Activated naive CD4-positive, alpha-beta T cell treated with anti-CD3 and anti-CD28 coated beads, Interleukin-2, amount 50 U/mL, for 72 hours (primary cell): ENCODE measurements around the gene OR10H1. TPM values are rescaled to one million over a fixed set of nuclear protein-coding genes. Genes with fewer than 3 reads are reported as not detected.
"Not testable (repeated sequence)": the region's sequence is repeated elsewhere in the genome, so short reads cannot be mapped to it uniquely, and the experiment has no call there.

Experiments
- ATAC-seq, 2 donors: fragments of 150-1000 bp; cut with Tn5 transposase; 2 replicates each; pipeline ENCODE4 v1.10.0; 2021; ENCODE audit warnings: mild to moderate bottlenecking in 2 of 2, moderate library complexity in 2 of 2
- DNase-seq, 2 donors: peaks; one replicate each; pipeline ENCODE4 v3.0.0; 2021 to 2022; ENCODE audit warnings: low spot score in 2 of 2
- H3K27ac Mint-ChIP-seq, 2 donors: one replicate each; pipeline ENCODE4 v1.8.0; 2022; ENCODE audit warnings: mild to moderate bottlenecking in 2 of 2, mixed read lengths in 2 of 2
- H3K36me3 Mint-ChIP-seq, 2 donors: one replicate each; pipeline ENCODE4 v1.8.0; 2022; ENCODE audit warnings: mixed read lengths in 2 of 2
- H3K9me3 Mint-ChIP-seq, 2 donors: one replicate each; pipeline ENCODE4 v1.8.0; 2022; ENCODE audit warnings: mixed read lengths in 2 of 2
- total RNA-seq, 2 donors: library from RNA; stranded (reverse); gene quantifications; one replicate each; pipeline ENCODE4 v1.2.3, GENCODE V29; 2022

OR10H1 gene
- total RNA-seq, 2 donors from 2014 or later = 0.10 TPM; not detected in 1

- DNase-seq = peak; percentile 39 to 67
- not testable (repeated sequence) for H3K36me3 Mint-ChIP-seq, H3K9me3 Mint-ChIP-seq
- ATAC-seq = peak in 1 of 2 donors; percentile 66
- H3K27ac Mint-ChIP-seq = peak overlapping the region; percentile 97
Observed at GRCh38 chr19:15835565-15836329, 20.3 kb upstream of the OR10H1 start.

GRCh38 chr19:15834232-15834631 is 18.8 kb upstream of the OR10H1 start:
- H3K27ac Mint-ChIP-seq, H3K36me3 Mint-ChIP-seq, ATAC-seq, H3K9me3 Mint-ChIP-seq, DNase-seq: not testable (repeated sequence)

DNA sequence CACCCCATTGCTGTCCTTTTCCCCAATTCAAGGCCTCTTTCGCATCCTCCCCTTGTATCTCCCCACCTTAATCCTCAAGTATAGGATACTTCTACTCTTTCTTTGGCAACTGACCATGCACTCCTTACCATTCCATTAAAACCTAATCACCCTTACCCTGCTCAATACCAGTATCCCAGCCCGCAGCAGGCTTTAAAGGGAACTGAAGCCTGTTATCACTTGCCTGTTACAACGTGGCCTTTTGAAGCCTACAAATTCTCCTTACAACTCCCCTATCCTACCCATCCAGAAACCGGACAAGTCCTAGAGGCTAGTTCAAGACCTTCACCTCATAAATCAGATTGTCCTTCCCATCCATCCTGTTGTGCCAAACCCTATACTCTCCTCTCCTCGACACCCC is 16.2 kb upstream of the OR10H1 start:
- no peak for ATAC-seq
- Mint-ChIP-seq H3K9me3 (peaks cover 0 to 3% of the 10 kb centered on the region in 2 donors), H3K27ac (no peak overlapping the region), H3K36me3 (peaks cover 0 to 6% of the 10 kb centered on the region in 2 donors)
- DNase-seq = peak in 1 of 2 donors; percentile 38

DNA sequence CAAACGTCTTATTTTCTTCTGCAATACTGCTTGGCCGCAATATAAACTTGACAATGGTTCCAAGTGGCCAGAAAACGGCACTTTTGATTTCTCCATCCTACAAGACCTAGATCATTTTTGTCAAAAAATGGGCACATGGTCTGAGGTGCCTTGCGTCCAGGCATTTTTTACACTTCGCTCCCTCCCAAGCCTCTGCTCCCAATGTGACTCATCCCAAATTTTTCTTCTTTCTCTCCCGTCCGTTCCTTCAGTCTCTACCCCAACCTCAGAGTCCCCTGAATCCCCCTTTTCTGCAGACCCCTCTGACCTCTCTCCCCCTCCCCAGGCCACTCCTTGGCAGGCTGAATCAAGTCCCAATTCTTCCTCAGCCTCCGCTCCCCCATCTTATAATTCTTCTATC is 14.3 kb upstream of the OR10H1 start:
- no peak overlapping the region for H3K27ac Mint-ChIP-seq
- DNase-seq (no peak), ATAC-seq (no peak)
- H3K36me3 Mint-ChIP-seq = no peaks in the 10 kb centered on the region
- no peaks in the 10 kb centered on the region for H3K9me3 Mint-ChIP-seq

- no peak overlapping the region for H3K27ac Mint-ChIP-seq
- no peak for ATAC-seq
- H3K9me3 Mint-ChIP-seq = no peaks in the 10 kb centered on the region
- H3K36me3 Mint-ChIP-seq = no peaks in the 10 kb centered on the region
- DNase-seq = no peak
Observed at GRCh38 chr19:15829306-15829698, 13.8 kb upstream of the OR10H1 start.

DNA sequence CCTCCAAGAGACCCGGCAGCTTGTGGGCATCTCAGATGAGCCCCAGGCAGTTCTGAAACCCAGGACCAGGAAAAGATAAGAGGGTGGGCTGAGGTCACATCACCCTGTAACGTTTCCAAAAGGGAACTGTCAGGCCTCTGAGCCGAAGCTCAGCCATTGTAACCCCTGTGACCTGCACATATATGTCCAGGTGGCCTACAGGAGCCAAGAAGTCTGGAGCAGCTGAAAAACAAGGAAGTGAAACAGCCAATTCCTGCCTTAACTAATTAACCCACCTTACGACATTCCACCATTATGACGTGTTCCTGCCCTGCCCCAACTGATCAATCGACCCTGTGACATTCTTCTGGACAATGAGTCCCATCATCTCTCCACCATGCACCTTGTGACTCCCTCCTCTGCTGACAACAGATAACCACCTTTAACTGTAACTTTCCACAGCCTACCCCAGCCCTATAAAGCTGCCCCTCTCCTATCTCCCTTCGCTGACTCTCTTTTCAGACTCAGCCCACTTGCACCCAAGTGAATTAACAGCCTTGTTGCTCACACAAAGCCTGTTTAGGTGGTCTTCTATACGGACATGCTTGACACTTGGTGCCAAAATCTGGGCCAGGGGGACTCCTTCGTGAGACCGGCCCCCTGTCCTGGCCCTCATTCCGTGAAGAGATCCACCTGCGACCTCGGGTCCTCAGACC is 13.3 kb upstream of the OR10H1 start:
- ATAC-seq, H3K9me3 Mint-ChIP-seq, DNase-seq, H3K36me3 Mint-ChIP-seq, H3K27ac Mint-ChIP-seq: not testable (repeated sequence)

DNA sequence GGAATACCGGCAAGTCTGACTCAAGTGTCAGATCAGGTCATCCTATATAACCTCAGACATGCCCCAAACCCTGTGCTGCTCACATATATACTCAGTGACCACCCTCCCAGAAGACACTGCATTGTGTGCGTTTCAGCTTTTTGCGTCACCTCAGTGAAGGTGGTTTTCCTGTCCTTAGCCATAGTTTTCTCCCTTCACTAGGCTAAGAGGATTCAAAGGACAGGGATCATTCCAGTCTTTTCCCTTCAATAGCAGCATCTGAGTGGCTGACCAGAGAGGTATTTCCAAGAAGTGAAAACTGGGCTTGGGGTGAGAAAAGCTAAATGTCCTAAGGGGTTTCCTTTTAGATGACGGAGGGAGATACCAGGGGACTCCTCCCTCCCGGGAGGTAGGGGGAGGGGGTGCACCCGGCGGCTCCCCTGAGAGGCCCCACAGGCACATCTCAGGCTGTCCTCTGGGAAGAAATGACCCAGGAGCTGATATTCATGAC is 12.7 kb upstream of the OR10H1 start:
- no peak for ATAC-seq
- no peaks in the 10 kb centered on the region for H3K9me3 Mint-ChIP-seq

DNA sequence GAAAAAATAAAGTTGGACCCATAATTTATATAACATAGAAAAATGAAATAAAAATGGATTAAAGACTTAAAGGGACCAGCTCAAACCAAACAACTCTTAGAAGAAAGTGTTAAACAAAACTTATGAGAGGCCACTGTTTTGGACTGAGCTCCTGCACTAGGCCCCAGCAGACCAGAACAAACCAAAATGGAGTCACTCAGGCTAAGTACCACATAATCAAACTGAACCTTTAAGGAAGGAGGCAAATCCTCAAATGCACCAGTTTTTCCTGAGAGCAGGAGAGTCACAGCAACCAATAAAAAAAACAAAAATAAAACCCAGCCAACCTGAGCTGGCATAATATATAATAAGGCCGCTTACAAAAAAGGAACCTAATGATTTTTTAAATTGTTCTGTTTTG is 10.3 kb upstream of the OR10H1 start:
- DNase-seq = no peak
- Mint-ChIP-seq H3K36me3 (no peaks in the 10 kb centered on the region), H3K27ac (no peak overlapping the region), H3K9me3 (no peaks in the 10 kb centered on the region)
- ATAC-seq = no peak

More for the DNA sequence above, 12.7 kb upstream of the OR10H1 start:
- no peak for DNase-seq
- Mint-ChIP-seq H3K36me3 (no peaks in the 10 kb centered on the region), H3K27ac (no peak overlapping the region)

GRCh38 chr19:15820646-15821045 is 5.2 kb upstream of the OR10H1 start:
- ATAC-seq = no peak

DNA sequence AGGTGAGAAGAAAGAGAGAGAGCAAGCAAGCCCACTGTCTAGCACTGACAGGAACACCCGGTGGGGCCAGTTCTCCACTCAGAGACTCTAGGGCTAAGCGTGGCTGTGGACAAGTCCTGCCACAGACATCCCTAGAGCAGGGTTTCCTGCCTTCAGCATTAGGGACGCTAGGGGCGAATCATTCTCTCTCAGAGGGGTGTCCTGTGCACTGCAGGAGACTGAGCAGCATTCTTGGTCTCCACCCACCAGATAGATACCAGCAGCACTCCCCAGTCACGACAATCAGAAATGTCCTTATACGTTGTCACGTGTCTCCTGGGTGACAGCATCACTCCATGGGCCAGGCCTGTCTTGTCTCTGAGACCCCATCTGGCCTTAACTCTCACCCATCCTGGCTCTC is 1.5 kb downstream of the OR10H1 start:
- ATAC-seq = no peak
- DNase-seq = no peak
- no peaks in the 10 kb centered on the region for H3K9me3 Mint-ChIP-seq
- H3K27ac Mint-ChIP-seq = peak overlapping the region in 1 of 2 donors; percentile 83
- no peaks in the 10 kb centered on the region for H3K36me3 Mint-ChIP-seq

More at GRCh38 chr19:15820646-15821045, 5.2 kb upstream of the OR10H1 start:
- no peaks in the 10 kb centered on the region for H3K36me3 Mint-ChIP-seq
- no peak overlapping the region for H3K27ac Mint-ChIP-seq
- no peaks in the 10 kb centered on the region for H3K9me3 Mint-ChIP-seq
- no peak for DNase-seq

GRCh38 chr19:15812060-15812722 is 3.3 kb downstream of the OR10H1 start:
- ATAC-seq = no peak
- peak overlapping the region in 1 of 2 donors; percentile 83 for H3K27ac Mint-ChIP-seq
- no peaks in the 10 kb centered on the region for H3K9me3 Mint-ChIP-seq
- peaks cover 0 to 4% of the 10 kb centered on the region in 2 donors for H3K36me3 Mint-ChIP-seq
- DNase-seq = no peak

DNA sequence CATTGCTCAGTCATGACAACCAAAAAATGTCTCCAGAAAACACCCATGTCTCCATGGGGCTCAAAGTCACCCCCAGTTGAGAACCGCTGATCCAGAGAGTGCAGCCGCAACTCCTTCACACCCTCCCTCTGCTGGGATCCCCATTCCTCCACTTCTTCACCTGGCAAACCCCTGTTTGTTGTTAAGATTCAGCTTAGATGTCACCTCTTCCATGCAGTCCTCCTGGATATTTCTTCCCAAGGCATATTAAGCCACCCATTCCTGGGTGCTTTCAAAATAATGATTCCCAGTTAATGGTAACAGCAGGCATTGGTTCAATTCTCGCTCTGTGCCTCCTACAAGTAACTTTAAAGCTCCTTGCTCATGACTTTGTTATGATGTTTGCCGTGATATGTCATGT is 4.0 kb downstream of the OR10H1 start:
- ATAC-seq = no peak
- no peaks in the 10 kb centered on the region for H3K9me3 Mint-ChIP-seq

DNA sequence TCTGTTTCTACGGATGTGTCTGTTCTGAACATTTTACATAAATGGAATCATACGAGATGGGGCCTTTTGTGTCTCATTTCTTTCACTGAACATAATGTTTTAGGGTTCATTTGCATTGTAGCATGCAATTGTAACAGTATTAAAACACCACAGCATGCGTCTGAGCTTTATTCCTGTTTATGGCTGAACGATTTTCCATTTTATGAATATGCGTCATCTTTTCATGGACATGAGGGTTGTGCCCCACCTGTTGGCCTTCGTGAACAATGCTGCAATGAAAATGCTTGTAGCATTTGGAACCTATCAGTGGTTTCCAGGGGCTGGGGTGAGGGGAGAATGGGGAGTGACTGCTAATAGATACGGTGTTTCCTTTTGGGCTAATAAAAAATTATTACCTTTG is 5.1 kb downstream of the OR10H1 start:
- DNase-seq (no peak), ATAC-seq (no peak)
- Mint-ChIP-seq H3K36me3 (peaks cover 0 to 6% of the 10 kb centered on the region in 2 donors), H3K9me3 (no peaks in the 10 kb centered on the region), H3K27ac (no peak overlapping the region)

More for the DNA sequence above, 4.0 kb downstream of the OR10H1 start:
- Mint-ChIP-seq H3K27ac (no peak overlapping the region), H3K36me3 (peaks cover 0 to 6% of the 10 kb centered on the region in 2 donors)
- DNase-seq = no peak

GRCh38 chr19:15794279-15794678 is 21.2 kb downstream of the OR10H1 start:
- H3K27ac Mint-ChIP-seq, H3K36me3 Mint-ChIP-seq, DNase-seq, ATAC-seq, H3K9me3 Mint-ChIP-seq: not testable (repeated sequence)

DNA sequence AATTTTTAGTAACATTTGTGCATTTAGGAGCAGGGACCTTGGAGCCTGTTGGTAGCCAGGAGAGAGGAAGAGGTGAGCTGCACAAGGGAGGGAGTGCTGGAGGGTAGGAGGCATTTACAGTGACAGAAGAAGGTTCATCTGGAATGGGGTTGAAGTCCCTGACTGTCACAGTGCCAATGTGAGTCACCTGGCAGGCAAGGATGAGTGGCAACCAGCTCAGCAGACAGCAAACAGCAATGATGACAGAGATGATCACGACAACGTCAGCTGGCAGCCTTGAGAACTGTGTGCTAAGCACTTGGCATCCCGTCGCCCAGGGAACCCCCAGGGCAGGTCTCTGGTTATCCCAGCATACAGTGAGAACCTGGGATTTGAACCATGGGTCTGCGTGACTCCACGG is 25.4 kb downstream of the OR10H1 start:
- DNase-seq = no peak
- H3K27ac Mint-ChIP-seq = no peak overlapping the region
- no peak for ATAC-seq
- H3K36me3 Mint-ChIP-seq = no peaks in the 10 kb centered on the region
- no peaks in the 10 kb centered on the region for H3K9me3 Mint-ChIP-seq

- ATAC-seq (no peak), DNase-seq (no peak)
- Mint-ChIP-seq H3K27ac (no peak overlapping the region), H3K36me3 (no peaks in the 10 kb centered on the region), H3K9me3 (no peaks in the 10 kb centered on the region)
Observed at GRCh38 chr19:15788594-15789270, 26.7 kb downstream of the OR10H1 start.
